Activated CD4-positive, alpha-beta memory T cell treated with anti-CD3 and anti-CD28 coated beads, Interleukin-2, amount 10 ng/mL, durations not matched to agents 7 days and 5 days (primary cell): ENCODE measurements around the gene NCEH1. TPM values are rescaled to one million over a fixed set of nuclear protein-coding genes. Genes with fewer than 3 reads are reported as not detected.
"Not testable (repeated sequence)": the region's sequence is repeated elsewhere in the genome, so short reads cannot be mapped to it uniquely, and the experiment has no call there.

Source experiments
- CTCF ChIA-PET: fragments of 350-600 bp; sonication (Branson Sonifier 250); formaldehyde crosslinking; loops from one replicate; lab custom pipeline; 2021; ENCODE audit warnings: antibody characterized with exemption, inconsistent platforms; lab: Charles Lee
- POLR2A ChIA-PET: fragments of 350-600 bp; sonication (Branson Sonifier 250); formaldehyde crosslinking; loops from one replicate; lab custom pipeline; 2021; ENCODE audit warnings: antibody characterized with exemption; lab: Charles Lee
- DNase-seq: peaks from one replicate; pipeline ENCODE4 v3.0.0-alpha.2; 2020
- H3K27ac Mint-ChIP-seq: one replicate; pipeline ENCODE4 v1.8.0; 2021; ENCODE audit warnings: mild to moderate bottlenecking, mixed read lengths
- H3K27me3 Mint-ChIP-seq: one replicate; pipeline ENCODE4 v1.8.0; 2021; ENCODE audit warnings: mixed read lengths
- H3K36me3 Mint-ChIP-seq: one replicate; pipeline ENCODE4 v1.8.0; 2021; ENCODE audit warnings: low read depth, mixed read lengths
- H3K4me1 Mint-ChIP-seq: one replicate; pipeline ENCODE4 v1.8.0; 2021; ENCODE audit warnings: mixed read lengths
- H3K4me3 Mint-ChIP-seq: one replicate; pipeline ENCODE4 v1.8.0; 2021; ENCODE audit warnings: mild to moderate bottlenecking, mixed read lengths
- H3K9me3 Mint-ChIP-seq: one replicate; pipeline ENCODE4 v1.8.0; 2021; ENCODE audit warnings: mixed read lengths
- total RNA-seq, 2 experiments: library from RNA; stranded (reverse); gene quantifications; one replicate each; pipeline ENCODE4 v1.2.3, GENCODE V29; 2021

NCEH1 gene
- total RNA-seq, 2 experiments from 2014 or later = 7.2 to 9.6 TPM

GRCh38 chr3:172595664-172596393 lies 115.0 kb downstream of the NCEH1 start:
- ChIA-PET CTCF (interaction anchor here (0.6 to 8.0 kb wide), 47 partner anchors 9 to 263 kb away, joined by 3 to 98 read pairs (median 5); partner anchors contain the start of gene TNFSF10), POLR2A (interaction anchor here (0.7 to 9.0 kb wide), 14 partner anchors 13 to 1105 kb away, joined by 3 to 149 read pairs (median 4); partner anchors contain the start of gene TNFSF10)
- peak; percentile 51 for DNase-seq
- H3K27ac Mint-ChIP-seq = peak overlapping the region; percentile 76
- no peaks in the 10 kb centered on the region for H3K27me3 Mint-ChIP-seq
- peak overlapping the region; percentile 72 for H3K4me3 Mint-ChIP-seq
- H3K9me3 Mint-ChIP-seq = peaks cover 3% of the 10 kb centered on the region
- H3K36me3 Mint-ChIP-seq = peaks cover 13% of the 10 kb centered on the region
- peaks cover 60% of the 10 kb centered on the region for H3K4me1 Mint-ChIP-seq

GRCh38 chr3:172594900-172595663 lies 115.8 kb downstream of the NCEH1 start:
- ChIA-PET POLR2A (interaction anchor here (0.7 to 9.0 kb wide), 15 partner anchors 12 to 1104 kb away, joined by 3 to 149 read pairs (median 4); partner anchors contain the start of gene TNFSF10), CTCF (interaction anchor here (0.5 to 8.0 kb wide), 45 partner anchors 8 to 263 kb away, joined by 3 to 98 read pairs (median 5); partner anchors contain the start of gene TNFSF10)
- H3K27me3 Mint-ChIP-seq, DNase-seq: not testable (repeated sequence)
- peaks cover 66% of the 10 kb centered on the region for H3K4me1 Mint-ChIP-seq
- peak overlapping the region; percentile 72 for H3K4me3 Mint-ChIP-seq
- peaks cover 20% of the 10 kb centered on the region for H3K36me3 Mint-ChIP-seq
- H3K27ac Mint-ChIP-seq = peak overlapping the region; percentile 76
- peaks cover 11% of the 10 kb centered on the region for H3K9me3 Mint-ChIP-seq

GRCh38 chr3:172592898-172593669 lies 117.8 kb downstream of the NCEH1 start:
- DNase-seq = peak; percentile 31
- Mint-ChIP-seq H3K4me3 (peak overlapping the region; percentile 38), H3K27ac (peak overlapping the region; percentile 80), H3K36me3 (peaks cover 34% of the 10 kb centered on the region), H3K27me3 (no peaks in the 10 kb centered on the region), H3K4me1 (peaks cover 79% of the 10 kb centered on the region), H3K9me3 (peaks cover 22% of the 10 kb centered on the region)
- POLR2A ChIA-PET = interaction anchor here (0.8 to 9.0 kb wide), 8 partner anchors 12 to 116 kb away, joined by 3 to 149 read pairs (median 22); partner anchors contain the start of gene TNFSF10
- CTCF ChIA-PET = interaction anchor here (0.5 to 8.0 kb wide), 8 partner anchors 10 to 486 kb away, joined by 3 to 98 read pairs (median 6); partner anchors contain the start of gene TNFSF10

GRCh38 chr3:172591876-172592771 lies 118.7 kb downstream of the NCEH1 start:
- DNase-seq = peak; percentile 87
- Mint-ChIP-seq H3K27me3 (no peaks in the 10 kb centered on the region), H3K36me3 (peaks cover 39% of the 10 kb centered on the region), H3K9me3 (peaks cover 26% of the 10 kb centered on the region), H3K27ac (peak overlapping the region; percentile 80), H3K4me1 (peaks cover 83% of the 10 kb centered on the region), H3K4me3 (peak overlapping the region; percentile 38)
- ChIA-PET POLR2A (interaction anchor here (0.6 to 9.0 kb wide), 10 partner anchors 9 to 158 kb away, joined by 3 to 149 read pairs (median 9); partner anchors contain the start of genes ECT2 and TNFSF10), CTCF (interaction anchor here (0.9 to 8.0 kb wide), 7 partner anchors 22 to 485 kb away, joined by 3 to 98 read pairs (median 3); partner anchors contain the start of gene TNFSF10)

- POLR2A ChIA-PET = interaction anchor here (0.8 to 9.0 kb wide), 7 partner anchors 8 to 159 kb away, joined by 3 to 149 read pairs (median 36); partner anchors contain the start of genes ECT2 and TNFSF10
- Mint-ChIP-seq H3K4me3 (no peak overlapping the region), H3K9me3 (peaks cover 26% of the 10 kb centered on the region), H3K4me1 (peaks cover 86% of the 10 kb centered on the region), H3K36me3 (peaks cover 39% of the 10 kb centered on the region), H3K27me3 (no peaks in the 10 kb centered on the region), H3K27ac (peak overlapping the region; percentile 80)
- CTCF ChIA-PET = interaction anchor here (0.9 to 8.0 kb wide), 7 partner anchors 23 to 82 kb away, joined by 3 to 98 read pairs (median 3); partner anchors contain the start of gene TNFSF10
- no peak for DNase-seq
Observed at GRCh38 chr3:172591125-172591605, 119.7 kb downstream of the NCEH1 start.

- Mint-ChIP-seq H3K4me3 (no peak overlapping the region), H3K27me3 (no peaks in the 10 kb centered on the region), H3K36me3 (peaks cover 45% of the 10 kb centered on the region), H3K4me1 (peaks cover 88% of the 10 kb centered on the region), H3K27ac (peak overlapping the region; percentile 61), H3K9me3 (peaks cover 40% of the 10 kb centered on the region)
- ChIA-PET CTCF (interaction anchor here (0.8 to 1.8 kb wide), 5 partner anchors 10 to 96 kb away, joined by 3 to 23 read pairs (median 3); no protein-coding TSS in a partner anchor), POLR2A (interaction anchor here (0.6 to 2.8 kb wide), 4 partner anchors 24 to 75 kb away, joined by 3 to 19 read pairs (median 4); partner anchors contain the start of gene TNFSF10)
- DNase-seq = no peak
Observed at GRCh38 chr3:172586436-172586835, 124.4 kb downstream of the NCEH1 start.

- Mint-ChIP-seq H3K4me3 (no peak overlapping the region), H3K36me3 (peaks cover 41% of the 10 kb centered on the region), H3K9me3 (peaks cover 40% of the 10 kb centered on the region), H3K27ac (peak overlapping the region; percentile 61), H3K4me1 (peaks cover 88% of the 10 kb centered on the region), H3K27me3 (no peaks in the 10 kb centered on the region)
- ChIA-PET CTCF (interaction anchor here (1.0 to 1.8 kb wide), 4 partner anchors 10 to 96 kb away, joined by 3 to 23 read pairs (median 4); no protein-coding TSS in a partner anchor), POLR2A (interaction anchor here (0.6 to 2.8 kb wide), 4 partner anchors 24 to 75 kb away, joined by 3 to 19 read pairs (median 4); partner anchors contain the start of gene TNFSF10)
- no peak for DNase-seq
Observed at GRCh38 chr3:172585954-172586353, 124.9 kb downstream of the NCEH1 start.

- peaks cover 15% of the 10 kb centered on the region for H3K9me3 Mint-ChIP-seq
- H3K36me3 Mint-ChIP-seq = peaks cover 31% of the 10 kb centered on the region
- DNase-seq = no peak
- no peak overlapping the region for H3K4me3 Mint-ChIP-seq
- peak overlapping the region; percentile 91 for H3K27ac Mint-ChIP-seq
- POLR2A ChIA-PET = interaction anchor here (1.1 to 6.7 kb wide), 5 partner anchors 9 to 64 kb away, joined by 4 to 54 read pairs (median 9); partner anchors contain the start of gene TNFSF10
- H3K27me3 Mint-ChIP-seq = no peaks in the 10 kb centered on the region
- CTCF ChIA-PET = interaction anchor here (0.6 to 4.8 kb wide), 7 partner anchors 10 to 476 kb away, joined by 3 to 33 read pairs (median 5); partner anchors contain the start of gene TNFSF10
- peaks cover 97% of the 10 kb centered on the region for H3K4me1 Mint-ChIP-seq
Observed at GRCh38 chr3:172582712-172583111, 128.2 kb downstream of the NCEH1 start.

GRCh38 chr3:172581757-172582166 lies 129.1 kb downstream of the NCEH1 start:
- peaks cover 38% of the 10 kb centered on the region for H3K36me3 Mint-ChIP-seq
- peak overlapping the region; percentile 28 for H3K4me3 Mint-ChIP-seq
- POLR2A ChIA-PET = interaction anchor here (1.4 to 6.7 kb wide), 7 partner anchors 10 to 70 kb away, joined by 4 to 54 read pairs (median 9); partner anchors contain the start of gene TNFSF10
- CTCF ChIA-PET = interaction anchor here (1.1 to 4.8 kb wide), 4 partner anchors 14 to 105 kb away, joined by 3 to 33 read pairs (median 6); no protein-coding TSS in a partner anchor
- H3K4me1 Mint-ChIP-seq = peaks cover 100% of the 10 kb centered on the region
- peak overlapping the region; percentile 91 for H3K27ac Mint-ChIP-seq
- peaks cover 21% of the 10 kb centered on the region for H3K9me3 Mint-ChIP-seq
- H3K27me3 Mint-ChIP-seq = no peaks in the 10 kb centered on the region
- no peak for DNase-seq

GRCh38 chr3:172580680-172581401 lies 130.0 kb downstream of the NCEH1 start:
- Mint-ChIP-seq H3K27me3 (no peaks in the 10 kb centered on the region), H3K9me3 (peaks cover 25% of the 10 kb centered on the region), H3K27ac (peak overlapping the region; percentile 91), H3K4me3 (peak overlapping the region; percentile 49), H3K4me1 (peaks cover 92% of the 10 kb centered on the region), H3K36me3 (peaks cover 43% of the 10 kb centered on the region)
- ChIA-PET POLR2A (interaction anchor here (1.1 to 6.7 kb wide), 9 partner anchors 11 to 69 kb away, joined by 3 to 54 read pairs (median 8); partner anchors contain the start of gene TNFSF10), CTCF (interaction anchor here (1.1 to 4.8 kb wide), 4 partner anchors 15 to 104 kb away, joined by 3 to 33 read pairs (median 6); no protein-coding TSS in a partner anchor)
- DNase-seq = no peak
